GM21576 (cell line): ENCODE measurements around the gene BICD2.
"Not testable (repeated sequence)": the region's sequence is repeated elsewhere in the genome, so short reads cannot be mapped to it uniquely, and the experiment has no call there.

Experiments used
- ATAC-seq: cut with Tn5 transposase; IDR thresholded peaks from one replicate; pipeline ENCODE4 v1.9.1; 2021; ENCODE audit warnings: mild to moderate bottlenecking, moderate library complexity; ENCODE audit not compliant: unreplicated experiment

The BICD2 gene

DNA sequence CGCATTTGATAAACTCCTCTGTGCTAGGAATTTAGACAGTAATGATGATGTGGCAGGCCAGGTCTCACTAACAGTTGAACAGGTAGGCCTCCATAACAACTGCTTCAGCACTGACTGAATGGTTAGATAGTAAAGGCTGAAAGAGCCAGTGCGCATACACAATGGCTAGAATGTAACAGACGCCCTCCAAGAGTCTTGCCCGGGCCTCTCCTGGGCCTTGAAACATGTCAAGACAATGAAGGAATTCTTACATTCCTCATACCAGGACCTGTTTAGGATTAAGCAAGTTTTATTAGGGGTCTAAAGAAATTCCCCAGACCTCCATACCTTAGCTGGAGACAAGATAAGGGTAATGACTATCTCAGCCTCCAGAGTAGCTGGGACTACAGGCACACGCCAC, 6.7 kb upstream of the BICD2 start:
- ATAC-seq: no peak

DNA sequence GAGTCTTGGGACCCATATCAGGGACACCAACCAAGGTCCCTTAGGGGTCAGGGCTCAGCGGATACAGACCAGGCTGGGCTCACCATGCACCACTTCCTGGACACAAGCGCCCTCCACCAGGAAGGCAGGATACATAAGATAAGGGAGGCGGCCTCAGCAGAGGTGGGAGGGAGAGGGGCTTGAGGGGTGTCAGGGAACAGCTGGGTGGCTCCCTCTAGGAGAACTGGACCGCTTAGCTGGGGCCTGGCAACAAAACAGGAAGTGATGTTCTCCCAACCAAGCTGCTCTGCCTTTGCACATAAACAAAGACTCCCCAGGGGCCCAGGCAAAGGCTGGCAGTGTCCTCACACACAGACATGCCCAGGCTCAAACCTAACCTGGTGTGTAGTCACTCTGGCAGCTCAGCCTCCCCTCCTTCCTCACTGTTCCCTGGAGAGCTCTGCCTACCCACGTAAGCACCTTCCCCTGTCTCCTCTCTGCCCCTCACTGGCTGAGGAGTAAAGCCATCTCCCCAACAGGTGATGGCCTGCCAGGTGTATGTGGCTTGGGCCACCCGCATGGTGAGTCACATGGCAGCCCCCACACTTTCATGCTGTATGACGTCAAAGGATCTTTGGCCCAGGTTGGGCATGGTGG, 5.8 kb upstream of the BICD2 start:
- no peak for ATAC-seq

DNA sequence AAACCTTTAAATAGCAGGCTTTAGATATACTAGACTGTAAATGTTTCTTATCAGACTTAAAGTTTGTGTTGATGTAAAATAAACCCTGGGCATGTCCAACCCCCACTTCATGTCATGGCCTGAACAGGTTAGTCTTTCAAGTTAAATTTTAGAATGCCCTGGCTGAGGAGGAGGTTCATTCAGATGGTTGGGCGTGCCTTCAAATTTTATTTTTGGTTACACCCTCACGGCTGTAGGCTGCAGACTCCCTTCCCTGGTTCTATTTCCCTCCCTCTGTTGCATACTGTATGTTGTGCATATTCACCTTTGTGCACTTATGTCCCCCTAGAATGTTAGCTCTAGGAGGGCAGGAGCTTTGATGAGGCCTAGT, 5.3 kb upstream of the BICD2 start:
- no peak for ATAC-seq

DNA sequence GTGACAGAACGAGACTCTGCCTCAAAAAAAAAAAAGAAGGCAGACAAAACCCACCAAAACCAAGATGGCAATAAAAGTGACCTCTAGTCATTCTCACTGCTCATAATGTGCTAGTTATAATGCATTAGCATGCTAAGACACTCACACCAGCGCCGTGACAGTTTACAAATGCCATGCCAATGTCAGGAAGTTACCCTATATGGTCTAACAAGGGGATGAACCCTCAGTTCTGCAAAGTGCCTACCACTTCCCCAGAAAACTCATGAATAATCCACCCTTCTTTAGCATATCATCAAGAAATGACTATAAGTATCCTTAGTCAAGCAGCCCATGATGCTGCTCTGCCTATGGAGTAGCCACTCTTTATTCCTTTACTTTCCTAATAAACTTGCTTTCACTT, 4.7 kb upstream of the BICD2 start:
- ATAC-seq: no peak

DNA sequence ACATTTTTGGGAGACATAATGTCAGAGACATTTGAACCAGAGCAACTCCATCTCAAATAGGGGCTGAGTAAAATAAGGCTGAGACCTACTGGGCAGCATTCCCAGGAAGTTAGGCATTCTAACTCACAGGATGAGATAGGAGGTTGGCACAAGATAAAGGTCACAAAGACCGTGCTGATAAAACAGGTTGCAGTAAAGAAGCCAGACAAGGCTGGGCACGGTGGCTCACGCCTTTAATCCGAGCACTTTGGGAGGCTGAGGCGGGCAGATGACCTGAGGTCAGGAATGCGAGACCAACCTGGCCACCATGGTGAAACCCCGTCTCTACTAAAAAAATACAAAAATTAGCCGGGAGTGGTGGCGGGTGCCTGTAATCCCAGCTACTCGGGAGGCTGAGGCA, 4.2 kb upstream of the BICD2 start:
- not testable (repeated sequence) for ATAC-seq

DNA sequence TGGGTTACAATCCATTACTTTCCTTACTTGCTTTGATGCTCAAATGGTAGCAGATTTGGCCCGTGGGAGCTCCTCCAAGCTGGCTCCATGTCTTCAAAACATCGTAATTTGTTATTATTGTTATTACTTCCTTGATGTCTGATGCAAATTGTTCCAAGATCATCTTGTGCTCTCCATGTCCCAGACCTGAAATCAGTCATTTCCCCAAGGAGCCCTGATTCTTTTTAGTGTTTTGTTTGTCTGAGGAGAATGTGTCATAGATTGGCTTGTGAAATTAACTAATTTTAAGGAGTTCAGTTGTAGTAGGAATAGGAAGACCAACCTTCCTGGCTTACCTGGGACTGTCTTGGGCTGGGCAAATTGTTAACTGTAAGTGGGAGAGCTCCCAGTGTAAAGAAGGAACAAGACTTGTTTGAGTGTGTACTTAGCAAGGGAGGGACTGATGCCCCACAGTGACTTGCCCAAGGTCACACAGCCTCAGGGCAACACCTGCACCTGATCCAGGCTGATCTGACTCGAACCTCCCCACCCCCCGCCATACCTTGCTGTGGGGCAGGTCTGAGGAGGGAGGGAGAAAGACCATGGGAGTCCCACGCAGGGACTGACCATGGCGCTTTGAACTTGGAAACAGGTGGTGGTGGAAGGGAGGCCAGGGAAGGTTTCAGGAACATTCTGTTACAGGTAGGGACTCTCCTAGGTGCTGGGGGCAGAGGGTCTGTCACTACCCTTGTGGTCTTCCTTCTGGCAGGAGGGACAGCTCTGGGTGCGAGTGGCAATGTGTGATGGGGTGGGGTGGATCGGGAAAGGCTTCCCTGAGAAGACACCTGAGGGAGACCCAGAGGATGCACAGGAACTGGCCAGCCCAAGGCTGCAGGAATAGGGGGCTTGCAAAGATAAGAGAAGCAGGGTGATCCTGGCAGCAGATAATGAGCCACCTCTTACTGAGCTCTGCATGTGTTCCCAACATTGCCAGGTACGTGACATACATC, 2.7 kb upstream of the BICD2 start:
- ATAC-seq: no peak

DNA sequence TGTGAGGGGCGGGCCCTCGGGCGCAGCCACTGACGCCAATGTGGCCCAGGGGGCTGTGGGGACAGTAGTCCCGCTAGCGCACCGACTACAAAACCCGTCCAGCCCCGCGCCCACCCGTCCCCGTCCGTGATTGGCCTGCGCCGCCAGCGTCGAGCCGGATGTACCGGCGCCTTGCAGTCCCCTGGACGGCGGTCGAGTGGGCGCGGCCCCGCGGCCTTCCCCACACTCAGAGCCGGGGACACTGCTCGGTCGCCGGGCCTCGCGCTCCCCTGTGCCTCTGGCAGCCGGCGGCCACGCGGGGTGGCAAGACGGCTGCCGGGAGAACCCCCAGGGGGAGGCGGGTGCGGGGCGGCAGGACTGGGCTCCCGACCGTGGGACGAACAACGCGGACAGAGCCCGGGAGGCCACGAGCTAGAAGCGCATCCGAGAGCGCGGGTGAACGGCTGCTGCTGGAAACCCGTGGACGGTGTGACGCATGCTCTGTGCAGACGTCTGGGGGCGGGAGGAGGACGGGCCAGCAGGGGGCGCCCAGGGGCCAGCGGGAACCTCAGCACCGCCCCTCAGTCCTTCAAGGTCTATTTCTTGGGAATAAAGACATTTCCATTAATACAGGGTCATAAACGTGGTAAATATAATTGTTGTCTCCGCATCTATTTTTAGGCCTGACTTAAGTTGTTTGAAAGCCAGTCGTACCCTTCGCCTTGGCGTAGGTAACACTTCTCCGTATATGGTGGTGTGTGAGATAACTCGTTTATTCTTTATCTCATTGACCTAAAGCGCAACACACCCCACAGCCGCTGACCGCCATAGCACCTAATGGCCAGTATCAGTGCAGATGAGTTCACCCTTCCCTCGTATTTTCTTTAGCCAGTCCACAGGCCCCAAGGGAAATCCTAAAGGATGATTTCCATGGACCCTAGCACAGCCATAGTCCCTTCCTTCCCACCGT, 629 bp upstream of the BICD2 start:
- peak; percentile 48 for ATAC-seq

DNA sequence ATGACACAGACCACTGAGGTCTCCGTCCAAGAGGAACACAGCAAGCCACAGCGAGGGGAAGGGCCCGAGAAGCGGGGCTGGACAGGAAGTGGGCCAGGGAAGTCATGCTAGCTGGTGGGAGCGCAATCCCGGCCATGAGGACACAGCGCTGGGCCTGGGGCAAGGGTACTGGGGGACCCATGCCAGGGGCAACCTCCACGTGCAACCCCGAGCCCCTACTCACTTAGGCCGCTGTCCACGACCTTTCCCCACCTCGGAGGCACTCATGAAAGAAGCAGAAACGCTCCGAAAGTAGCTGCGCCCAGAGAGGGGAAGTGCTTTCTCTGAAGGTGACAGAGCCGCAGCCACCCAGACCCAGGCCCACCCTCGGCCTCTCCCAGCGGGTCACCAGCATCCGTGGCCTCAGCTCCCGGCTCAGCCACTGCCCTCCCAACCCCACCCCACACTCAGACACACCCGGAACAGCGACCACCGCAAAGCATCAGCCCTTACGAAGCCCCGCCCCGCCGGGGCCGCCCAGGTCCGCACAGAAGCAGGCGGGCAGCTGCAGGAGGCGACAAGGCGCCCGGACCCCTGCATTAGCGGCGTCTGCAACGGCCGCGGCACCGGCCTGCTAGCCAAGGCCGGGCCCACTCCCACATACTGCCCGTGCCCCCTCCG, 782 bp downstream of the BICD2 start:
- no peak for ATAC-seq

DNA sequence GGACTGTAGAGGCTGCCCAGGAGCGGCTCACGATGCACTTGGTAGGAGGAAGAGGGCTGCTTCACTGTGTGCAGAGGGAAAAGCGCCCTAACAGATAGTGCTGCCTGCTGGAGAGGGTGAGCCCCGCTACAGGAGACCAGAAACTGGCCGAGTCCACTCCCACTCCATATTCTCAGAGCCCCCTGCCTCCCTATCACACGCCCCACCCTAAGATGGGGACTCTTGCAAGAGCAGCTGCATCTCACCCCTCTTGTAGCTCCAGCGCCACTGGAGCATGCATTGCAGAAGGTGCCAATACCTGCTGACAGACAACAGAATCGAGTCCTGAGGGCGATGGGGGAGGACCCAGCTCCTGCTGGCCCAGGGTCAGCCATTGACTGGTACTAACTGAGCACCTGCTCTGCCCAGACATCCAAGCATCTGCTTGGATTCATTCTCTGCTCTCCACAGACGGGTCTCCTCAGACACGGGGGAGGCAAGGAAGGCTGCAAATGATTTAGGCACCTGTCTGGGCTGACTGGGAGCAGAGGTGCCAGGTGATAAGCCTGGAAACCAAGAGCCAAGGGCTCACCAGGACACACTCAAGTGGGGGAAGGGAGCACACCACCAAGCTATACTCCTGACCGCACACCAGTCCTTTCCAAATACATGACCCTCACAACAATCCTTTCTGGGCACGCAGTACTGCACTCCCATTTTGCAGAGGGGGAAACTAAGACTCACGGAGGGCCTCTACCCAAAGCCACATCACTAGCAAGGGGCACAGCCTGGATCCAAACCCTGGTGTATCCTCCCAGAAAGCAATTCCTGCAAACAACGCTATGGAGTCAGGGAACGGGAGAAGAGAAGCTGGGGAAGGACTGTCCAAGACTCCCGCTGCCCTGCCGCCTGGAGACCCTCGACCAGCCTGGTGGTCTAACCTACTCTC, 1.6 kb downstream of the BICD2 start:
- no peak for ATAC-seq

DNA sequence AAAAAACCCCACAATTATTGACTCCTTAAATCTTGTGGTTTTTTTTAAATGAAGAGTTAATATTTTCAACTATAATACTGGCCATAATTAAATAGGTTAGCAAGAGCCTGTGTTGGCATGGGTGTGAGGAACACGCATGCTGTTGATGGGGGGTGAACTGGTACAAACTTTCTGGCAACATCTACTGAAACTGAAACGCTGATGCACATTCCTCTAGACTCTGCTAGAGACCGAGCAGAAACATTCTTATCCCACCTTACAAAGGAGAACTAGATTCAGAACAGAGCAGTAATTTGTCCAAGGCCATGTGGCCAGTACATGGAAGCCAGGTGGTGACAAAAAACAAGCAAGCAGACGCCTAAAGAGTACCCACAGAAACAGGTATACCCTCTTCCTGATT, 2.4 kb downstream of the BICD2 start:
- no peak for ATAC-seq

DNA sequence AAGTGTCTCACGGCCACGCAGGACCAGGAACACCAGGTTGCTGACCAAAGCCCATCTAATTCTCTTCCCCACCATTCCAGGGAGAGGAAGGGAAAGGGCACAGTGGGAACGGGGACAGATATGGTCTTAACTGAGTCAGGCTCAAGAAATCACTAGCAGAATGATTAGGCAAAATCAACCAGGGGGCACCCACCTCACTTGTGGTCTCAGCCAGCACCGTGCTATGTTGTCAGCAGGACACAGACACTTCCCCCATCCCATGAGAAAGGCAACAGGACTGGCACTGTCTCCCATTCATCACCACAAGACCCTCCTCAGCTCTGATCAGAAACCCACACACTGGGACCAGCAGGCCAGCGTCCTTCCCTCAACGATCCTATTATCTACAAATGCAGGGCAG, 2.9 kb downstream of the BICD2 start:
- no peak for ATAC-seq

DNA sequence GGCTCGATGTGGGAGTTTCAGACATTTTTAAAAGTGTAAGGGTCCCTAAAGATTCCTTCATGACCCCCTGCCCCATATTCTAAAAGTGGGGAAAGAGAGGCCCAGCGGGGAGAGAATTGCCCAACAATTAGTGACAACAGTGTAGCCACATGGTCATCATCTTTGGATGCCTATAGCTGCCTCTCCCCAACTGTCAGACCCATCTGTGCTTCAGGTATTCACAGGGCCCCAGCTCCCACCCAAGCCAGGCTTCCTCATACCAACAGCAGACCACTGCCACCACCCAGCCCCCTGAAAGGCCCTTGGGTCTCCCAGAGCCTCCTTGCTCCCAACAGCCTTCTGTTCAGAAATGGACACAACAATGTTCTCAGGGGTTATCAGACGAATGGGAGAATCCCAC, 4.1 kb downstream of the BICD2 start:
- no peak for ATAC-seq

DNA sequence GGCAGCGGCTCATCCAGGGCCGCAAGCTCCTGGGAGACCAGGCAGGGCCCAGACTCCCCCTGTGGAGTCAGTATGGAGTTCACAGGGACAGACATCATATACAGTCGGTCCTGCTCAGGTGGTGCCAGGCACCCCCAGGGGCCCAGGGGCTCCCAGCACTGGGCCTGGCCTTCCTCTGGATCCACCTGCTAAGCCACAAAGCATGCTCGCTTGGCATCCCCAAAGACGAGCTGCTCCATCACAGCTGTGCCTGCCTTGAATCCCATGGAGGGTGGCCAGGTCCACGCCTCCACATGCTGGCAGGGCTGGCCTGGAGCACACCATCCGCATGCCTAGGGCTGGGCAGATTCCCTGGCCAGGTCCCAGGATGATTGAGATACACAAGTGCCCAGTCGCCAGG, 4.6 kb downstream of the BICD2 start:
- ATAC-seq: no peak

DNA sequence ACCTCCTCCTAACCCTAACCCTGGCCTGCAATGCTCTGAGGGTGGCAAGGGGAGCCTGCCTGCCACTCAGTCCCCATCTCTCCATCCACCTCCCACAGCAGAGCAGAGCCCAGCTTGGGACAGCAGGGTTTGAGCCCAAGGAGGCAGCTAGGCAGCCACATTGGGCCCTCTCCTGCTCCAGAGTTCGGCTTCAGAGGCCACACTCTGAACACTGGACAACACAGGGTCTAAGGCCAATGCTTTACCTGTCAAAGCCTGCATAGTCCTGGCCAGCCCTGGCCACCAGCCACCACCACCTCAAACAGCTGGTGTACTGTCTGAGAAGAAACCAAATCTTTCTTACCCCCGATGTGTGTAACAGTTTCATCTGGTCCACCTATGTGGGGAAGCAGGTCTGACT, 5.2 kb downstream of the BICD2 start:
- no peak for ATAC-seq

DNA sequence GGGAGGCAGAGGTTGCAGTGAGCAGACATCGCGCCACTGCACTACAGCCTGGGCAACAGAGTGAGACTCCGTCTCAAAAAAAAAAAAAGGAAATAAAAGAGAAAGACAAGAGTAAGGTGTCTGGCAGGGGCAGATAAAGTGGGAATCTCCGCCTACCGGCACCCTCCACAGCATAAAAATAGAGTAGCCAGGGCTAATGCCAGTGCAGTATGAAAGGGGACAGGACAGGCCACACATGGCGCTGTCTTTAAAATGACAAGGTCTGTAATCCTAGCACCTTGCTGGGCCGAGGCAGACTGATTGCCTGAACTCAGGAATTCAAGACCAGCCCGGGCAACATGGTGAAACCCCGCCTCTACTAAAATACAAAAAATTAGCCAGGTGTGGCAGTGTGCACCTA, 7.8 kb downstream of the BICD2 start:
- ATAC-seq: no peak

DNA sequence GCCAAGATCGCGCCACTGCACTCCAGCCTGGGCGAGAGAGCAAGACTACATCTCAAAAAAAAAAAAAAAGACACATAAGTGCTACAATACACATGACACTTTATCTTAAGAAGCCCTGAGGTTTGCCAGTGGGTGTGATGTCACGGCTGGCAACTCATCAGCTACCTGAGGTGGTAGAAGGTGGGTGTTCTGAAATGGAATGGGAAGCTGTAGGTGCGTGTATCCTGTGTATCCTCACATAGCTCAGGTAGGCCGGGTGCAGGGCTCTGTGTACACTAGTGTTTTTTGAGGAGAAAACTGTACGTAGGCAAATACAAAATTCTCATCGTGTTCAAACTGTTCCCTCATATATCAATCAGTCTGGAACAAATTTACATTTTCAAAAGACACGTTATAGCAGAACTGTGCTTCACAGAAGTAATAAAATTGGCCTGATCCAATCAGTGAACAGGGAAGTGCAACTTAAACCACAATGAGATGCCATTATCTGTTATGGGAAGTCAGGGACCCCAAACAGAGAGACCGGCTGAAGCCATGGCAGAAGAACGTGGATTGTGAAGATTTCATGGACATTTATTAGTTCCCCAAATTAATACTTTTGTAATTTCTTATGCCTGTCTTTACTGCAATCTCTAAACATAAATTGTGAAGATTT, 10.4 kb downstream of the BICD2 start:
- ATAC-seq: no peak

DNA sequence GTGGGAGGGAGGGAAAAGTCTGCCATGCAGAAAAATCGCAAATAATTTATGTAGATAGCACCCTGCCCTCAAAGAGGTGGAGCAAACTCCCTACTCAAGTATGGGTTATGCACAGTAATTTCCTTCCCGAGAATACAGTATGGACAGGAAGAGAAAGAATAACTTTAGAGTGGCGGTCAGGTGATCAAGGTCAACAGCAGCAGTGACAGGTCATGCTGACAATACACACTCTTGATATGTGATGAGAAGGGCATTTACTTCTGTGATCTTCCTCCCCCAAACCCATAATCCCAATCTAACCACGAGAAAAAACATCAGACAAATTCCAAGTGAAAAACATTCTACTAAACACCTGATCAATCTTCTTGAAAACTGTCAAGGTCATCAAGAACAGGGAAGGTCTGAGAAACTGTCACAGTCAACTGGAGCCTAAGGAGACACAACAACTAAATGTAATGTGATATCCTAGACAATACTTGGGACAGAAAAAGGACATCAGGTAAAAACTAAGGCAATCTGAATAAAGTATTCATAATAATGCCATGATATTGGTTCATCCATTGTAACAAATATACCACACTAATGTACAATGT, 11.7 kb downstream of the BICD2 start:
- no peak for ATAC-seq

DNA sequence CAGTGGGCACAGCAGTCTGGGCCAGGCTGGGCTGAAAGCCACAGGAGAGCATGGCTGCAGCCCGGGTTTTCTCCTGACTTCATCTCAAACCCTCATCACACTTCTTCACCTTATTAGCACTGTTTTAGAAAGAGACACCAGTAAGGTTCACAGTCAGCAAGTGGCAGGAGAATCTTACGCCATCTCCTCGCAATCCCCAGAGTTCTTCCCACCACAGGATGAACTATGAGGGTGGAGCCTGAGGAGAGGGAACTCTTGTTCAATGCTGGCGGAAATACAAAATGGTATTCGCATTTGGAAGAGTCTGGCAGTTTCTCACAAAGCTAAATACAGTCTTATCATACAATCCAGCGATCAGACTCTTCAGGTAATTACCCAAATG, 14.7 kb downstream of the BICD2 start:
- no peak for ATAC-seq
